HG03039 (cell line): ENCODE data around the gene SOX1.

Source experiments
- ATAC-seq: cut with Tn5 transposase; IDR thresholded peaks from one replicate; pipeline ENCODE4 v1.9.1; 2021; ENCODE audit warnings: mild to moderate bottlenecking, moderate library complexity; ENCODE audit not compliant: unreplicated experiment

SOX1 gene

DNA sequence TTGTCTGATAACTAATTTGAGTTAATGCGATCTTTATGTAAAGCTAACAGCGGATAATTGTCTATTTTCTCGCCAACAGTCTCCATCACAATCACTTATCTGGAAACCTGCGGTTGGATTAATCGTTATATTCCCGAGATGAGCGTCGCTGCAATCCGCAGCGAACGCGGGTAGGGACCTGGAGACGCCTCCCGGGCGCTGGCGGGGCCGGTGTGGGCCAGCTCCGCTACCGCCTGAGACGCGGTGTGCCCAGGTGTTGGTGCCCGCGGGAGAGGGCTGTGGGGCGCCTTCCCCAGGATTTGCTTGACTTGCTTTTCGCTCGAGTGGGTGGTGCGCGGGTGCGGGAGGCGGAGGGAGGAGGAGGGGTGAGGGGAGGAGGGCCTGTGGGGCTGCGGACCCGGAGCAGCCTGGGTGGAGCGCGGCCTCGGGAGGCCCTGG is 38.3 kb downstream of the SOX1 start:
- no peak for ATAC-seq

DNA sequence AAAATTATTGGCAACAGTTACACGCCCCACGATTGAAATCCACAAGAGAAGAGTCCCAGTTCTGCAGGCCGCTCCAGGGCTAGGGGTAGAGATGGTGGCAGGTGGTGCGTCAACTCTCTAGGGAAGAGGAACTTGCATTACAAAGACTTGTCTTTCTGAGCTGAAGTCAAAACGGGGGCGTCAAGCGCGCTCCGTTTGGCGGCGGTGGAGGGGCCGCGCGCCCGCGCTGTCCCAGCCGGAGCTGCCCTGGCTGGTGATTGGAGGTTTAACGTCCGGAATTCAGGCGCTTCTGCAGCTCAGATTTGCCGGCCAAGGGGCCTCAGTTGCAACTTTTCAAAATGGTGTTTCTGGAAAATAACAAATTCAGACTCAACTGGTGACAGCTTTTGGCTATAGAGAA is 38.9 kb downstream of the SOX1 start:
- ATAC-seq: no peak

DNA sequence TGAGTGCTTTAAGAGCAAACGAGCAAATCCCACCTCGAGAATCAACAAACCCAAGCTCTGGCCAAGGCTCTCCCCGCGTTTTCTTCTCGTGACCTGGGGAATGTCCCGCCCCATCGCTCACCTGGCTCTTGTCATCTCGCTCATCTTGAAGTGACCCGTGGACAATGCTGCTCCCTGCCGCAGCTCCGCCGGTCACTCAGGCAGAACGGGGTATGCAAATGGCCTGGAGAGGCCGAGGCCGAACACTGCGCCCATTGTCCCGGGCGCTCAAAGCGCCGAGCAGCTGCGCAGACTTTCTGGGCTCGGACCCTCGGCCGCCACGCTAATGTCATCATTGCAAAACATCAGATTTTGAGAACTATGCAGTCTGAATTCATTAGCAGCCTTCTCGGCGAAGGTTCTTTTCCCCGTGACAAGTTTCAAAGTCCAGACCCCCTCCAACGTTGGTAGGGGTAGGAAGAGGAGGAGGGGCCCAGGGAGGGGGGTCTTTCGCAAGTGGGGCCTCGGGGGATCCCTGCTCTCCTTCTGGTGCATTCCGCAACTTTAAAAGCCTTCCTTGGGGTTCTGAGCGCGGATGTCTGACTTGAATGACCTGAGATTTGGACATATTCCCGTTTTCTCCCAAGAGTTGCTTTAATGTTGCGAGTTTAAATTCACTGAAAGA is 39.7 kb downstream of the SOX1 start:
- no peak for ATAC-seq

DNA sequence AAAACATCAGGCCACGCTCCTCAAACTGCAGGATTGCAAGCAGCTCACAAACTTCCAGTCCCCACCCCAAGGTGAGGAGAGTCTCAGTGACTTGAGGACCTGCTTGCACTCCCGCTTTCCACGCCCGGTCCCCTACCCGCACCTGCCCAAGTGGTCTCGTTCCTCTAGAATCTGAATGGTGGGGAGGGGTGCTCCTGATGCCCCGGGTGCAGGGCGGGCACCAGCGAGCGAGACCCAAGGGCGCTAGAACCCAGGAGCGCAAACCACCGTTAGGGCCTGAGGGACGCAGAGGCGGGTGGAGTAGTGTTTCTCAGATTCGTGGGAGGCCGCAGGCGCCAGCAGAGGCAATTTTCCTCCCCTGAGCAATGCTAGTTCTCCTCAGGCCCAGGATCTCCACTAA is 40.3 kb downstream of the SOX1 start:
- no peak for ATAC-seq

DNA sequence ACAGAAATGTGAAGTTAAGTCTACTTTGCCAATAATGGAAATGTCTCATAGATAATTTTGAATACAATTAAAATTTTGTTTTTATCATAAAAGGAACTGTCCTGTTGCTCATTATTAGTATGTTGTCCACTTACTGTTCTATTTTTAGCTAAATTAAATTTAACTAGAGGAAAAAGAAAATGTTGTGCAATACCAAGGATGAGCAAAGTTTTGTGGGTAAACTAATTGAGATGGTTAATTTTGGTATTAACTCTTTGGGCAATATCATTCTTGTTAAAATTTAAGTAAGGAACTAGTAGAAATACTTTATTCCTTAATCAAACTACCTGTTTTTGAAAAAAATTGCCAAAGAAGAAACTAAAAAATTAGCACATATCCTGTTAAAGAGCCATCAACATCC is 43.5 kb downstream of the SOX1 start:
- ATAC-seq: no peak

DNA sequence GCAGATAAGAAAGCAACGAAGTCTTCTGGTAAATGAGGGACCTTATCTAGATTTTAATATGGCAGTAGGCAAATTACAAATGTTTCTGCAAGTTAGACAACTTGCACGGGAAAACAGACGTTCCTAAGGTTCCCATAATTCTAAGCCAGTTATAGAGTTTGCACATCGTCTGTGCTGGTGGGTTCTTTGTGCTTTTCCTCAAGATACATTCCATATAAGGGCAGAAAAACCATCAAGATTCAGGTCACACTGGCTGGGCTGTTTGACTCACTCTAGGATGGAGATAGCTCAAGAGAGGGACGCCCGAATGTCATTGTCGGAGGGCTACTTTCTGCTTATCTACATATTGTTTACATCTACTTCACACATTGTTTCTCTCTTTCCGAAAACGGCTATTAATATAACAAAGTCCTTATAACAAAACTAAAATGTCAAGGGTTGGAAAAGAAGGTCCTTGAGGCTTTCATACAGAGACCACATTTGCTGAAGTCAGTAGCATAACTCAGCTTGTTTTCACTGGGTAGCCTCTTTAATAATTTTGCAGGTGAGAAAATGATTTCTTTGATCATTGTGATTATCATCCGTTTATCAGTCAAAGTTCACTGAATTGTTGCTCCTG is 44.4 kb downstream of the SOX1 start:
- no peak for ATAC-seq

DNA sequence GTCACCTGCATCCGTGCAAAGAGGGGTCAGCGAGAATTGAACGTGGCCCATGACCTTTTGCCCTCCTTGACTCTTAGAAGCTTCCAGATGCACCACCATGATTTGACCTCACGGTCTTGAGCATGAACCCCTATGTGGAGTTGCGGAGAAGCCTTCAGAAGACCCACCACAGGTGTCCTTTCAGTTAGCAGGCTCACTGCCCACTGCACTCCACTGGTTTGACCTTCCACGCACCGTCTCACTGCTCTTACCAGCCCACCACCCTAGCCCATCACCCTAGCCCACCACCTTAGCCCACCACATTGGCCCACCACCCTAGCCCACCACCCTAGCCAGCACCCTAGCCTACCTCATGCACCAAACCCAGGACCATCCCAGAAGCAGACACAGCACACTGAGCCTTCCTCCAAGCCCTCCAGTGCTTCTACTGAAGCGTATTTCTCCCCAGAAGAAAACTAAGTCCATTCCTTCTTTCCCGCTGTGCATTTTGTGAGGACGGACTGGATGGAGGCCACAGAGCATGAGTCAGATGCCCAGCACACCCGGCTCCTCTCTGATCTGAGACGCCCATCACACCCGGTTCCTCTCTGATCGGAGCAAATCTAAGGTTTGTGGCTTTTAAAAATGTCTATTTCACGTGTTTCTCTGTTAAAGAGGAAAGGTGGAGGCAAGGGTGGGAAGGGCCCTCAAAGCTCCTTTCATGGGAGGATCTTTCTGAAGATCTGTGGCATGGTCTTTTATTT is 45.8 kb downstream of the SOX1 start:
- no peak for ATAC-seq

DNA sequence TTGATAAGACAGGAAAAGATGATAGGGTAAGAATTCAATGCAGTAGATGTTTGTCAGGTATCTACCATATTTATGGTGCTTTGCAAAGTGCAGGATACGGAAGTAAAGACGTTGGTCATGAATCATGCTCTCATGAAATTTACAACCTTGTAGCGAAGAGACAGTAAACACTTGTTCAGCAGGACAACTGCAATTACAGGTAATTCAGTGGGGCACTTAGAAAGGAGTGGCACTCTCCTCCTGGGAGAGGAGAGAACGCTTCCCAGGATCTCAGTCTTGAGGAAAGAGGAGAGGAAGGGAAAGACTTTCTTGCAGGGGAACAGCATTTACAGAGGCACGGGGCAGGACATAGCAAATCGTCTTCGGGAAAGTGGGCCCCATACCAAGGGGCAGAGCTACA is 46.4 kb downstream of the SOX1 start:
- ATAC-seq: no peak

DNA sequence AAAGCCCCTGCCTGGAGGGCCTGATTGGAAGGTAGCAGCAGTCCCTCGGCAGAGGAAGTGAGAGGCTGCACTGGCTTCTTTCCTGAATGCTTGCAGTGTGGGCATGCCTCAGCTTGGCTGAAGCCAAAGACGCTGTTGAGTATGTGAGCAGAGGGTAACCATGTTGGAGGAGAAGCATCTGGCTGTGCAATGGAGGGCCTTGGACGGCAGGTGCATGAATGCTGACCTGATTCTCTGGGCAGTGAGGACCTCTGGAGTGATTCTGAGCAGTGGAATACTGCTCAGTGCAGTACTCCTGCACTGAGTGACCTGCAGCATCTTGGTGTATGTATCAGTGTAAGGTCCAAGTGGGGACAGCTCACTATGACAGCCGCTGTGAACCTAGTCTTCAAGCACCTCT is 46.9 kb downstream of the SOX1 start:
- no peak for ATAC-seq

DNA sequence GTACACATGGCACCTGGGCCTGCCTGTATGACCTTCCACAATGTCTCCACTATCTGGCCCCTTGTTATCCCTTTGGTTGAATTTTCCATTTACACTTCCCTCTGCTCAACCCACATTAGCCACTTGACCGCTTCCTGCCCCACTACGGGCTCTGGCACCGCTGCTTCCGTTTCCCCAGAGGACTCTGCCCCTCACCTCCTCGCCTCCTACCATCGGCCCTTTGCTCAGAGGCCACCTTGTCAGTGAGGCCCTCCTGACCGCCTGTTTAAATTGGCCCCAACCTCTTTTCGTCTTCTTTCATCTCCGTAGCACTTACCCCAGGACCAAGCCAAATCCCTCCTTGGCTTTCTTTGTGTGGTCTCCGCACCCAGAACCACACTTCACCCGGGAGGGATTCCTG is 47.4 kb downstream of the SOX1 start:
- no peak for ATAC-seq

DNA sequence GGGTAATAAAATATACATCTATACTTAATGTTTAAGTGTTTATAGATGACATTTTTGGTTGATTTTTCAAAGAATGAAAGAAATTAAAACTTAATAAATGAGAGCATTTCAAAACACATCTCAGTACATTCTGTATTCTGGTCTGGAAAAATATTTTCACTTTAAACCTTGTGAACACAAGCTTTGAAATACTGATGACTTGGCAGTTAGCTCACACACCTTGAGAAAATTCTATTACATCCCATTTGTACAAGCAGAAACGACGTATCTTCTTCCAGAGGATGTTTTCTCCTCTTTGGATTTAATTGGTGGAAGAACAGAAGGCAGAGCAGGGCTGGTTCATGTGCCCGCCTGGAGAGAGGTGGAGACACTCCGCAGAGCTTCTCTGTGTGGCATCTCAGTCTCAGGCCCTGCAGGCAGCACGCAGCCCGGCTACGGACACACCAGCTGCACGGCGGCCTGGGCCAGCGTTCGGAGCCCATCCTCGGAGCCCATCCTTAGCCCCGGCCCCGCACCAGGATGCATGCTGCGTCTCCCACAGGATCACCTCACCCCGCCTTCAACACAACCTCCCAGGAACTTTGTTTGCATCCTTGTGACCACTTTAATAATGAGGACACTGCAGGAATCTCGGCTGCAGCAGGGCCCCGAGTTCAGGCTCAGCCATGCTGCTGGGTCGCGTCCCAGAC is 48.6 kb downstream of the SOX1 start:
- no peak for ATAC-seq

DNA sequence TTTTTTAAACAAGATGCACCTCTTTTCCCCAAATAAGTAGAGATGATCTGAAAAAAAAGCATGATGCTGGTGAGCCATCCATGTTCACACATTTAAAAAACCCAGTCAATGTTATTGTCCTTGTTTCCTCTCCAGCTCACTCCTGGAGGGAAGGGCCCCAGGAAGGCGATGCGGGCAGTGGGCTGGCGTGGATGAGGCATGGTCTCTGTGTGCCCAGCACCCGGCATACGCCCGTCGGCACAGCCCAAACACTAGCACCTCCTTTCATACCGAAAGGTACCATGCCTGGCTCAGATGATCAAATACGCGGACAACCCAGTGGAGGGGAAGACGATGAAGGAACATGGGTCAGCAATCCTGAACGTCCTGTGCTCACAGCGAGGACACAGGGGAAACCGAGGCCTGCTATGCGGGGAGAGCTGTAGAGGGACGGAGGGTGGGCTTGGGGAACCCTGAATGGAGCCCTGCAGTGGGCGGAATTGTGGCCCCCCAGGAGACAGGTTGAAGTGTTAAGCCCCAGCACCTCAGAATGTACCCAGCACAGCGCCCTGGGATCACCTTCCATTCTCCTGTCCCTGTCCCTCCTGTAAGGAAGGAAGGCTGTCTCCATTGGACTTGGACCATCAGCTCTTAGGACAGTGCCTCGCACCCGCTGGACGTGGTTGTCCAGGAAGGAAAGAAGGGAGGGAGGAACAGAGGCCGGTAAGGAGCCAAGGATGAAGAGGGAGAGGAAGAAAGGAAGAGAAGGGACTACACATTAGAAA is 49.4 kb downstream of the SOX1 start:
- ATAC-seq: no peak

DNA sequence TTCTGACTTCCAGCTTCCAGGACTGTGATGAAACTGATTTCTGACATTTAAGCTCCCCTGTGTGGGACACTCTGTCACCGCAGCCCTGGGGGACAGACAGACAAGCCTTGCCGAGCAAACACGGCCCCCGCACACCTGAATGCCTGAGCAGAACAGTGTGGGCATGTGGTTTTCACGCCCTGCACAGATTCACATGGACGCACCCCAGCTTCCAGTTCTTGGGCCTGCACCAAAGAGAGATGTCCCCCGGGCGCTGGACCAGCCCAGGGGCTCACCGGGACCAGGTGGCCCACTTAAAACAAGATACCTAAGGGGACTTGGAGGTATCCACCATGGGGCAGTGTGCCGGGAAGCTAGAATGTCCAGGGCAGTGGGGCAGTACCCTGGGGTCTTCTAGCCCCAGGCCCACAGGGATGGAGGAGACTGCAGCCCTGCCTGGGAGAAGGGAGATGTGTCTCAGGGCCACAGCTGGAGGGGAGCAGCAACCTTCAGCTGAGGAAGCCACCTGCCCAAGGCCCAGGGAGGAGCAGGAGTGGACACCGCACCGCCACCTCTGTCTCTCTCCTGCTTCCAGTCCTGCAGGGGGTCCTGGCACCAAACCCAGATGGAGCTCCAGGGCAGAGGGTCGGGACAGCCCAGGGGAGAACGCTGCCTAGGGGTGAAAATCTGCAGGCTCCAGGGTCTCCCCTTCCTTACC is 50.5 kb downstream of the SOX1 start:
- no peak for ATAC-seq

DNA sequence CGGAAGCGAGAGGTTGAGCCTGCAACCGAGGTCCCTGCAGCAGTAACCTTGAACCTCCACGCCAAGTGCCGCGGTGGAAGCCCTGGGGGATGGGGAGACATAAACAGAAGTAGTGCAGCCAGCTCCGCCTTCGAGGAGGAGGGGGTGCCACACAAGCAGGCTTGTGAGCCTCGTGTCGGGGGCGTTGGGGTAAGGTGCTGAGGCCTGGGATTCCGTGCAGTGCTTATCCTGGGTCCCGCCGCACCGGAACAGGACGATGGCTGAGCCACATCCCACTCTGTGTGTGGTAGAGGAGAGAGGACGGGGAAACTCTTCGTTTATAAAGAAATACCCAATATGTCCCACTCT is 51.0 kb downstream of the SOX1 start:
- no peak for ATAC-seq

DNA sequence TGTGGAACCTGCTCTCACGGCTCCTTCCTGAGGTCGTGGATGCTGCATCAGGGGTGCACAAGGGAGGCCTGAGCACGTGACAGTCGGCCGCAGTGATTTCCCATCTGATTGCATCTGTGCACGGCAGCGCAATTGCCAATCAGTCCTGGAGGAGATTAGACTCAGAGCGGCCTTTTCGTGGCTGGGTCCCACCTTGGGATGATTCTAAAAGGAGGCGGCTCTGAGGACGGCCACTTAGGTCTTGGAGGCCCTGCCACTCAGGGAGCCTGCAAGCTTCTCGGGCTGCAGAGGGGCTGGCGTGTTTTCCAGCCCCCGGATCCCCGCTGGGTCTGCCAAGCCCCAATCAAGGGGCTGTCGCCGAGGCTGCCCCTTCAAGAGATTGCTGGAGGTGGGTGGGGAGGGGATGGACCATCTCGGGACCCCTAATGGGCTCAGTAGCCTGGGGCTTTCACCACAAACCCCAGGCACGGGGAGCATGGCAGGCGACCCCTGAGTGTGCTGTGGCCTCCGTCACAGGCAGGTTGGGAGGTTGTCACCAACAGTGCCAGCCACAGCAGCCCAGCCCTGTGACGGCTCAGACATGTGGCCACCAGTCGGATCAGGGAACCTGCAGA is 51.6 kb downstream of the SOX1 start:
- no peak for ATAC-seq

DNA sequence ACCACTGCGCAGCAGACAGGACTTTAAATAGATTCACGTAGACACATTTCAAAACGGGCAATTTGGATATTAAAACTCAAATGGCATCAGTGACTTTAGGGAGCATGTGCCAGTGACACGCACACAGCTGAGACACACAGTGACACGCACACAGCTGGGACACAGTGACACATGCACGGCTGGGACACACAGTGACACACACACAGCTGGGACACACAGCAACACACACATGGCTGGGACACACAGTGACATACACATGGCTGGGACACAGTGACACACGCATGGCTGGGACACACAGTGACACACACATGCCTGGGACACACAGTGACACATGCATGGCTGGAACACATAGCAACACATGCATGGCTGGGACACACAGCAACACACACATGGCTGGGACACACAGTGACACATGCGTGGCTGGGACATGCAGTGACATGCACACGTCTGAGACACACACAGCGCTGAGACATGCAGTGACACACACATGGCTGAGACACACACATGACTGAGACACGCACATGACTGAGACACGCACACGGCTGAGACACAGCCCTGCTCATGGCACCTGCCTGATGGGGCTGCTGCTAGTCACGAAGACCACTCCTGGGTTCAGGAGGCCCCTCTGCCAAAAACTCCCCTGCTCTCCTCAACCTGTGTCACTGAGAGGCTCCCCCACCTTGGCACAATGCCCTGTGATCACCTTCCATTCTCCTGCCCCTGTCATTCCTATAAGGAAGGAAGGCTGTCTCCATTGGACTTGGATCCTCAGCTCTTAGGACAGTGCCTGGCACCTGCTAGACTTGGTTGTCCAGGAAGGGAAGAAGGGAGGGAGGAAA is 52.5 kb downstream of the SOX1 start:
- no peak for ATAC-seq

DNA sequence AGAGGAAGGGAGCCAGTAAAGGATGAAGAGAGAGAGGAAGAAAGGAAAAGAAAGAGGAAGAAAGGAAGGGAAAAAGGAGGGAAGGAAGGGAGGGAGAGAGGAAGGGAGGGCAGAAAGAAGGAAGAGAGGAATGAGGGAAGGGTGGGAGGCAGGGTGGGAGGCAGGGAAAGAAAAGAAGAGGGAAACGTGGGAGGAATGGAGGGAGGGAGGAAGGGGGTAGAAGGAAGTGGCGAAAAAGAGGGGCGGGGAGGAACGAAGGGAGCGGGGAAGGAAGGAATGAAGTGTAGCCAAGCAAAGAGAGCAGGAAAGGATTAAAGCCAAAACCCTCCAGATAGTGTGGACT is 53.1 kb downstream of the SOX1 start:
- no peak for ATAC-seq
